Fibroblast of mammary gland (primary cell): Measurements from ENCODE around the gene EXOC6B.

Source experiments
- DNase-seq: peaks from one replicate; pipeline ENCODE4 v3.0.0-alpha.2; 2010; ENCODE audit warnings: low read depth
- H3K4me3 ChIP-seq: 2 replicates; pipeline ENCODE4 v1.5.1; 2011; ENCODE audit warnings: low read depth, mild to moderate bottlenecking, low read length, moderate library complexity; ENCODE audit not compliant: control insufficient read depth
- TF ChIP-seq, protein P1 (sequence below): conservative IDR thresholded peaks from 2 replicates; pipeline ENCODE4 v1.5.1; 2011; ENCODE audit warnings: low read depth, low read length, inconsistent platforms; ENCODE audit not compliant: control insufficient read depth, insufficient read depth

EXOC6B gene

DNA sequence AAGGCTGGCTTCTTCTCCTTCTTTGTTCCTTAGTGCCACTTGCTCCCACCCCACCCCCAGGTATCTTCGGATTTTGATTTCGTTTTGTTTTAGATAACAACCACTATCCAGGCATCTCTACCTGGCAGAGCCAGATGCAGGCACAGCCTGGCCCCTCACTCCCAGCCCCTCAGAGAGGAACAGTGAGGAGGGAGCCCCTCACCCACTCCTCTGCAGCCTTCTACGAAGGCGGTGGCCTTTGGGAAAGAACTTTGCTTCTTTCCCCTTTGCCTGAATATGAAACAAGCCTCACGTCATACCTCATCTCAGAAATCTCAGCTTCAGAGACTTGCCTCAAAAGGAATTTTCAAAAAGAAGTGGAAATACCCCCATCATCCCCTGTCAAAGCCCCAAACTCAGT lies 671.9 kb downstream of the EXOC6B start:
- no peak for DNase-seq
- TF ChIP-seq, protein P1, sequence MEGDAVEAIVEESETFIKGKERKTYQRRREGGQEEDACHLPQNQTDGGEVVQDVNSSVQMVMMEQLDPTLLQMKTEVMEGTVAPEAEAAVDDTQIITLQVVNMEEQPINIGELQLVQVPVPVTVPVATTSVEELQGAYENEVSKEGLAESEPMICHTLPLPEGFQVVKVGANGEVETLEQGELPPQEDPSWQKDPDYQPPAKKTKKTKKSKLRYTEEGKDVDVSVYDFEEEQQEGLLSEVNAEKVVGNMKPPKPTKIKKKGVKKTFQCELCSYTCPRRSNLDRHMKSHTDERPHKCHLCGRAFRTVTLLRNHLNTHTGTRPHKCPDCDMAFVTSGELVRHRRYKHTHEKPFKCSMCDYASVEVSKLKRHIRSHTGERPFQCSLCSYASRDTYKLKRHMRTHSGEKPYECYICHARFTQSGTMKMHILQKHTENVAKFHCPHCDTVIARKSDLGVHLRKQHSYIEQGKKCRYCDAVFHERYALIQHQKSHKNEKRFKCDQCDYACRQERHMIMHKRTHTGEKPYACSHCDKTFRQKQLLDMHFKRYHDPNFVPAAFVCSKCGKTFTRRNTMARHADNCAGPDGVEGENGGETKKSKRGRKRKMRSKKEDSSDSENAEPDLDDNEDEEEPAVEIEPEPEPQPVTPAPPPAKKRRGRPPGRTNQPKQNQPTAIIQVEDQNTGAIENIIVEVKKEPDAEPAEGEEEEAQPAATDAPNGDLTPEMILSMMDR: no peak
- no peak overlapping the region for H3K4me3 ChIP-seq

DNA sequence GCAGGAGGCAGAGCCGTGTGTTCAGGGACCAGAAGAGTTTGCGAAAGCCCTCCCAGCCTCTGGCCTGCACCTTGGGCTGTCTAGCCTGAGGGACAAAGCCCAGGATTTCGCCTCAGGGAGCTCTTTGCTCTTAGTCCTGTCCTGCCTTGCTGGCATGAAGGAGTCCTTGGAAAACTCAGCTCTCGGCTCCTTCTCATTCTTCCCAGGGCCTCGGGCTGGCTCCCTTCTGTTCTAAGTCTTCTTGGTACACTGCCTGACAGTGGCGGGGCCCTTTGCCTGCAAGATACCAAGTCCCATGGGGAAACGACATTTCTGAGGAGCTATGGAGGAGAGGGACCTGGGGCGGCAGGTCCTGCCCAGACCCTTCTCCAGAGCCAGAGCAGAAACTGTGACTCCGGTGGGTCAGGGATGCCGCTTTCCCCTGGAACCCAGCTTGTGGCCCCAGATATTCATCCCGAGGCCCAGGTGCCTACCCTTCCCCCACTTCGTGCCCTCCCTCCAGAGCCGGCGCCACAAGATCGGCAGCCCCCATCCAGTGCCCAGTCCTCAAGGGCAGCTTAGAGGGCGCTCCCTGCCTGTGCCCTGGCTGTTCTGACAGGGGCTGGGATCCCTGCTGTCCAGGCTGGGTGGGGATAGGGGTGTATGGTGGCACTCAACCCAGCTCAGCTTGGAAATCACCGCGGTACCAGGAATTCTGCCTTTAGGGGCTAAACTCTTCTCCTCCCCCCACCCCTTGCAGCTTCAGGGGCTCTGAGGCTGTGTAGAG lies 672.6 kb downstream of the EXOC6B start:
- H3K4me3 ChIP-seq: no peak overlapping the region
- TF ChIP-seq, protein P1: no peak
- no peak for DNase-seq

DNA sequence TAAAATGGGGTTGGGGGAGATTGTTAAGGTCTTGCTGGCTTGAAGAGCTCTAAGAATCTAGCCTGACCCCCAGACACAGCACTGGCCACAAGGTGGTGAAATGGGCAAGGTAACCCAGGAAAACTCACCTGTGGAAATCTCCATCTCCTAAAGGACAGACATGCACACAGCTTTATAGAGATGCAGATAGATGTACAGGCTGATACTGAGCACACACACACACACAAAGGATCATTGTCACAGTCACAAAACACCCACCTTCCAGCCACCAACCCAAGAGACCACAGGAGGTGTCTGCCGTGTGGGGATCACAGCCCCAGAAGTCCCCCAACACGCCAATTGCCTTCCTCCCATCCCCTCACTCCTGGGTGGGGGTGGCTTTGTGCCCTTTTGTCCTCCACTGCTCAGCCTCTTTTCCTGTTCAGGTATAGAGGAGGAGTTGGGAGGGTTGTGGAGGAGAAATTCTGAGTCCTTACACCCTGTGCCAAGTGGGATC lies 674.9 kb downstream of the EXOC6B start:
- DNase-seq: no peak
- H3K4me3 ChIP-seq: no peak overlapping the region
- TF ChIP-seq, protein P1: no peak

DNA sequence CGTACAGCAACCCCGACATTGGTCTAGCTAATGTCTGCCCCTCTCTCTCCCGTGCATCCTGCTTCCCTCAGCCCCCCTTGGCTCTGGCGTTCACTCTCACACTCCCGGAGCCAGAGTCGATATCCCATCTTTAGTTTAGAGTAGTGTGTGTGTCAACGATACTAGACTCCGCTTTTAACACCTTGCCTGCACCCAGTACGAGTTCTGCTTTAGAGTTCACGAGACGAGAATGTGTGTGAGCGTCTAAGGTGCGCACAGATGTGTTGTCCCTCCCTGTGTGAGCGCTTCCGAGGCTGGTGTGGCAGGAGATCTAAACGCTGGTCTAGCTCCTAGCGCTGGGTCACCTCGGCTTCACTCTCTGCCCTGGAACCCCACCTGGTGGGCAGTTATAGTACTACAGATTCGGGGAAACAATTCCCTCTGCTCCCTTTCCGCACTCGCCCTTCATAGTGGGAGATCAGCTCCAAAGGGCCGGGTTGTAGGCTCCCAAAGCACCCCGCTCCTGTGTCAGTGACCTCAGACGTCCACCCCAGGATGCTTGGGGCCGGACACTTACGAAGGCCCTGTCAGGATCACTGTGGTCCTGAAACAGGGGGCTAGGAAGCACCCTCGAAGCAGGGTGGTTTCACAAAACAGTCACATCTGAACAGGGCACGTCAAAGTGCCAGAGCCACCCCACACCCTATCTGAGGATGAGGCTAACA lies 675.5 kb downstream of the EXOC6B start:
- DNase-seq: peak; percentile 69
- TF ChIP-seq, protein P1: peak; percentile 81
- H3K4me3 ChIP-seq: no peak overlapping the region

DNA sequence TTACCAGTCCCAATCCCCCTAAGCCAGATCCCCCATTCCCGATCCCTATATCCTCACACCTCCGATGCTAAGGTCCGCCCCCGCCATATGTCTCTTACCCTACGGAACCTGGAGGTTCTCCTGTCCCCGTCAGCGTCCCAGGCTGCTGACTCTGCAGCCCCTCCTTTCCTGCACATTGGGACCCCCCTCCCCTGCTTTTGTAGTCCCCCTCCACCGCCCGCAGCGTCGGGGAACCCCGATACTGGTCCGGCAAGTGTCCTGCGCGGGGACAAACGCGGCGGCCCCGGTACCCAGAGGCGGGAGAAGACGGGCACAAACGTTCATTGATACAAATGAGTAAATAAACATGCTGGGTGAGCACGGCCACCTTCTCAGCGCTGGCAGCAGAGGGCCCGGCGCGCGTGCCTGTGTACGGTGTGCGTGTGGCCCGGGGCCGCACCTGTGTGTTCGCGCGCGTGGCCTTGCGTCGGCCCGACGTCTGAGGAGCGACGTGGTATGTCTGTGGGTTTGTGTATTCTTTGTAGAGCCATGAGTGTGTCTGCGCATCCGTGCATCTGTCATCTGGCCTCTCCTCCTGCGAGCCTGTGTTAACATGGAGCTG lies 676.2 kb downstream of the EXOC6B start:
- TF ChIP-seq, protein P1: no peak
- DNase-seq: no peak
- H3K4me3 ChIP-seq: no peak overlapping the region

DNA sequence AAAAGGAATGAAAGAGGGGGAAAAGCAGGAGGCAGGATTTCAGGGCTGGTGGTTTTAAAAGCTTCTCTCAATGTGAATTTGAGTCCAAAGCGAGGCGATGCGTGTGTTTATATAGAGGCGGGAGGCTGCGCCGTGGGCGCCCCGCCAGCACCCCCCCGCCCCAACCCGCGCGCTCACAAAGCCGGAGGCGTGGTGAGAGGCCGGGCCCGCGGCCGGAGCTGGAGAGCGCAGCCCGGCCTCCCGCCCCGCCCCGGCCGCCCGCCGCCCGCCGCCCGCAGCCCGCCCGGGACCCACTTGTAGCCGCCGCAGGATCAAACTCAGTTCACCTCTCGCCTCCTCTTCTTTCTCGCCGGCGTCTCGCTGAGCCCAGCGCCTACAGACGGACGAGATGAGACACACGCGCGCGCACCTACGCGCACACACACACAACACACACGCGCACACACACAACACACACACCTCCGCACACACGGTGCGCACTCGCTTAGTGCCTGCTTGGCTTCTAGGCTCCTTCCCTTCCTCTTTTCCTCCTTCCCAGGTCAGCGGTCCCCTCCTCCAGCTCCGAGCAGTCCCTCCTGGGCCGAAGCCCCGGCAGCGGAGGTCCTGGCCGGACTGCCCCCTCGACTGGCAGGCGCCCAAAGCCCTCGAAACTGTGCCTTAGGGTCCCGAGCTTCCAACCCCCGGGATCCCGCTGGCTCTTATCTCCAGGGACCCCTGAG lies 676.8 kb downstream of the EXOC6B start:
- TF ChIP-seq, protein P1: no peak
- DNase-seq: peak; percentile 16
- H3K4me3 ChIP-seq: peak overlapping the region; percentile 40
